BLaER1 treated with 17β-estradiol and CSF1 and Interleukin-3, amounts not matched to agents 10 nM and 100 nM (cell line): ENCODE results near the gene C17orf114.

Experiments used
- H3K27ac ChIP-seq, 11 experiments: shearing (Covaris generic); formaldehyde crosslinking; 2 replicates each; pipeline ENCODE4 v1.8.1; 2022
- H3K27me3 ChIP-seq, 11 experiments: shearing (Covaris generic); formaldehyde crosslinking; 2 replicates each; pipeline ENCODE4 v1.8.1; 2022
- H3K36me3 ChIP-seq, 11 experiments: shearing (Covaris generic); formaldehyde crosslinking; 2 replicates each; pipeline ENCODE4 v1.8.1; 2022
- H3K4me1 ChIP-seq, 10 experiments: shearing (Covaris generic); formaldehyde crosslinking; 2 replicates each; pipeline ENCODE4 v1.8.1; 2022
- H3K4me2 ChIP-seq, 11 experiments: shearing (Covaris generic); formaldehyde crosslinking; 2 replicates each; pipeline ENCODE4 v1.8.1; 2022
- H3K4me3 ChIP-seq, 10 experiments: shearing (Covaris generic); formaldehyde crosslinking; 2 replicates each; pipeline ENCODE4 v1.8.1; 2022
- H3K9ac ChIP-seq, 11 experiments: shearing (Covaris generic); formaldehyde crosslinking; 2 replicates each; pipeline ENCODE4 v1.8.1; 2022
- H3K9me3 ChIP-seq, 11 experiments: shearing (Covaris generic); formaldehyde crosslinking; replicated peaks in 1 of 11; 2 replicates each; pipeline ENCODE4 v1.8.1; 2022
- H4K20me1 ChIP-seq, 11 experiments: shearing (Covaris generic); formaldehyde crosslinking; 2 replicates each; pipeline ENCODE4 v1.8.1; 2022
- Cebpa-rat ChIP-seq, 11 experiments: shearing (Covaris generic); IDR thresholded peaks; 2 replicates each; pipeline ENCODE4 v1.8.1; 2022

Gene C17orf114

GRCh38 chr17:4815043-4815675 is 13.0 kb upstream of the C17orf114 start:
- no peak overlapping the region for H3K4me3 ChIP-seq
- H3K36me3 ChIP-seq = peaks cover 17 to 79% (median 33%) of the 10 kb centered on the region in 11 experiments; a peak in 21 of 22 replicates
- no peaks in the 10 kb centered on the region for H3K27me3 ChIP-seq
- no peak for TF ChIP-seq Cebpa-rat (IDR thresholded peaks at IDR 0.05)
- no peak overlapping the region for H3K27ac ChIP-seq
- H3K4me2 ChIP-seq = no peak overlapping the region
- H3K9ac ChIP-seq = no peak overlapping the region
- peaks cover 7 to 17% (median 10%) of the 10 kb centered on the region in 10 experiments for H3K4me1 ChIP-seq
- no peaks in the 10 kb centered on the region for H3K9me3 ChIP-seq
- peaks cover 0 to 7% (median 0%) of the 10 kb centered on the region in 11 experiments; a peak in 1 of 22 replicates for H4K20me1 ChIP-seq

- no peaks in the 10 kb centered on the region for H3K27me3 ChIP-seq
- no peak overlapping the region for H3K4me3 ChIP-seq
- H3K4me1 ChIP-seq = peaks cover 26 to 34% (median 30%) of the 10 kb centered on the region in 10 experiments
- no peak for TF ChIP-seq Cebpa-rat (IDR thresholded peaks at IDR 0.05)
- H3K9me3 ChIP-seq = no peaks in the 10 kb centered on the region
- no peak overlapping the region for H3K9ac ChIP-seq
- no peak overlapping the region for H3K27ac ChIP-seq
- peaks cover 13 to 70% (median 38%) of the 10 kb centered on the region in 11 experiments; a peak in 21 of 22 replicates for H3K36me3 ChIP-seq
- H3K4me2 ChIP-seq = no peak overlapping the region
- peaks cover 0 to 30% (median 12%) of the 10 kb centered on the region in 11 experiments; a peak in 11 of 22 replicates for H4K20me1 ChIP-seq
Measured at GRCh38 chr17:4812690-4813089, 10.6 kb upstream of the C17orf114 start.

- peaks cover 0 to 31% (median 13%) of the 10 kb centered on the region in 11 experiments; a peak in 11 of 22 replicates for H4K20me1 ChIP-seq
- no peak overlapping the region for H3K27ac ChIP-seq
- peaks cover 7 to 58% (median 28%) of the 10 kb centered on the region in 11 experiments; a peak in 20 of 22 replicates for H3K36me3 ChIP-seq
- H3K27me3 ChIP-seq = no peaks in the 10 kb centered on the region
- no peak for TF ChIP-seq Cebpa-rat (IDR thresholded peaks at IDR 0.05)
- no peak overlapping the region for H3K9ac ChIP-seq
- H3K4me2 ChIP-seq = 0 out of 22 replicates have a peak overlapping the region, but pooled peaks of 1 of the 11 experiments have one; percentile 68
- peaks cover 28 to 37% (median 32%) of the 10 kb centered on the region in 10 experiments for H3K4me1 ChIP-seq
- no peak overlapping the region for H3K4me3 ChIP-seq
- H3K9me3 ChIP-seq = no peaks in the 10 kb centered on the region
Measured at GRCh38 chr17:4811471-4811870, 9.3 kb upstream of the C17orf114 start.

GRCh38 chr17:4810696-4811290 is 8.7 kb upstream of the C17orf114 start:
- peak overlapping the region; percentile 13 to 99 (median 58); a peak in 21 of 22 replicates for H3K4me2 ChIP-seq
- H3K4me1 ChIP-seq = peaks cover 28 to 42% (median 38%) of the 10 kb centered on the region in 10 experiments
- no peak overlapping the region for H3K27ac ChIP-seq
- H4K20me1 ChIP-seq = peaks cover 0 to 31% (median 13%) of the 10 kb centered on the region in 11 experiments; a peak in 11 of 22 replicates
- no peaks in the 10 kb centered on the region for H3K9me3 ChIP-seq
- no peak for TF ChIP-seq Cebpa-rat (IDR thresholded peaks at IDR 0.05)
- no peaks in the 10 kb centered on the region for H3K27me3 ChIP-seq
- no peak overlapping the region for H3K4me3 ChIP-seq
- H3K36me3 ChIP-seq = peaks cover 2 to 51% (median 22%) of the 10 kb centered on the region in 11 experiments; a peak in 18 of 22 replicates
- peak overlapping the region in 3 of 11 experiments; percentile 21 to 57 (median 35); a peak in 5 of 22 replicates for H3K9ac ChIP-seq

GRCh38 chr17:4808378-4808767 is 6.2 kb upstream of the C17orf114 start:
- peak overlapping the region in 7 of 10 experiments; percentile 82 to 93 (median 86); a peak in 9 of 20 replicates for H3K4me3 ChIP-seq
- peaks cover 28 to 42% (median 38%) of the 10 kb centered on the region in 10 experiments for H3K4me1 ChIP-seq
- H3K36me3 ChIP-seq = peaks cover 0 to 33% (median 9%) of the 10 kb centered on the region in 11 experiments; a peak in 11 of 22 replicates
- peak overlapping the region; percentile 89 to 99 (median 94) for H3K4me2 ChIP-seq
- H3K27me3 ChIP-seq = no peaks in the 10 kb centered on the region
- peaks cover 0 to 27% (median 10%) of the 10 kb centered on the region in 11 experiments; a peak in 11 of 22 replicates for H4K20me1 ChIP-seq
- TF ChIP-seq Cebpa-rat (IDR thresholded peaks at IDR 0.05) = no peak
- no peak overlapping the region for H3K27ac ChIP-seq
- H3K9me3 ChIP-seq = no peaks in the 10 kb centered on the region
- peak overlapping the region in 10 of 11 experiments; percentile 84 to 91 (median 87); a peak in 12 of 22 replicates for H3K9ac ChIP-seq

GRCh38 chr17:4807605-4808377 is 5.7 kb upstream of the C17orf114 start:
- Histone ChIP-seq H3K4me1 (peaks cover 28 to 42% (median 38%) of the 10 kb centered on the region in 10 experiments), H3K9me3 (no peaks in the 10 kb centered on the region), H3K4me3 (peak overlapping the region; percentile 77 to 93 (median 84)), H3K4me2 (peak overlapping the region; percentile 89 to 99 (median 94)), H3K27me3 (no peaks in the 10 kb centered on the region), H3K36me3 (peaks cover 0 to 33% (median 9%) of the 10 kb centered on the region in 11 experiments; a peak in 11 of 22 replicates), H4K20me1 (peaks cover 0 to 27% (median 10%) of the 10 kb centered on the region in 11 experiments; a peak in 11 of 22 replicates), H3K27ac (peak overlapping the region in 4 of 11 experiments; percentile 74 to 82 (median 82); a peak in 6 of 22 replicates), H3K9ac (peak overlapping the region; percentile 84 to 91 (median 87); a peak in 20 of 22 replicates)
- no peak for TF ChIP-seq Cebpa-rat (IDR thresholded peaks at IDR 0.05)

- H3K27ac ChIP-seq = peak within 1 kb of the TSS; percentile 57 to 82 (median 74)
- peak within 1 kb of the TSS; percentile 84 to 91 (median 87) for H3K9ac ChIP-seq
- no peak for TF ChIP-seq Cebpa-rat (IDR thresholded peaks at IDR 0.05)
- H3K4me3 ChIP-seq = peak within 1 kb of the TSS; percentile 77 to 93 (median 84)
- H3K4me1 ChIP-seq = peaks cover 28 to 42% (median 38%) of the 10 kb centered on the region in 10 experiments
- H3K36me3 ChIP-seq = peaks cover 0 to 33% (median 9%) of the 10 kb centered on the region in 11 experiments; a peak in 11 of 22 replicates
- peaks cover 0 to 27% (median 10%) of the 10 kb centered on the region in 11 experiments; a peak in 11 of 22 replicates for H4K20me1 ChIP-seq
- peak within 1 kb of the TSS; percentile 89 to 99 (median 94) for H3K4me2 ChIP-seq
- H3K9me3 ChIP-seq = no peaks in the 10 kb centered on the region
- H3K27me3 ChIP-seq = no peaks in the 10 kb centered on the region
Measured at GRCh38 chr17:4806777-4807604, 4.9 kb upstream of the C17orf114 start, which contains the start of gene PLD2. PLD2 (plus strand) TSS chr17:4807152; CDS start chr17:4807773, 621 bp downstream.
